GM19467 (cell line): Measurements from ENCODE around the gene CARF.

Experiments
- ATAC-seq: cut with Tn5 transposase; IDR thresholded peaks from one replicate; pipeline ENCODE4 v1.9.1; 2021; ENCODE audit warnings: mild to moderate bottlenecking, moderate library complexity; ENCODE audit not compliant: unreplicated experiment

Gene CARF

DNA sequence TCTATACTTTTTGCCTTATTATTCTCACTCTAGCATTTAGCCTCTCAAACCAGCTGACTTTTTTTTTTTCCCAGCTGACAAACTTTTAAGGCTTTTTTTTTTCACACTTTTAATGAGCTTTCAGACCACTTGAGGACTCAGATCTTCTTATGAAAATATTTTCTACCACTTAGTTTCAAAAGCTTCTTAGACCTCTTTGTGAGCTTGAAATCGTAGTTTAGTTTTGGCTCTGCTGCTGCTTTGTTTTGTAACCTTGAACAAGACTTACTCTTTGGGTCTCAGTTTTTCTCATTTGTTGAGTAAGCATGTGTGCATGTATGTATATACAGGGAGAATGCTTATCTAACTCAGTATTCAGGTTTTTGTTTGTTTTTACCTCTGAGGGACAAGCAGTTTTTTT lies 106.1 kb downstream of the CARF start:
- no peak for ATAC-seq

DNA sequence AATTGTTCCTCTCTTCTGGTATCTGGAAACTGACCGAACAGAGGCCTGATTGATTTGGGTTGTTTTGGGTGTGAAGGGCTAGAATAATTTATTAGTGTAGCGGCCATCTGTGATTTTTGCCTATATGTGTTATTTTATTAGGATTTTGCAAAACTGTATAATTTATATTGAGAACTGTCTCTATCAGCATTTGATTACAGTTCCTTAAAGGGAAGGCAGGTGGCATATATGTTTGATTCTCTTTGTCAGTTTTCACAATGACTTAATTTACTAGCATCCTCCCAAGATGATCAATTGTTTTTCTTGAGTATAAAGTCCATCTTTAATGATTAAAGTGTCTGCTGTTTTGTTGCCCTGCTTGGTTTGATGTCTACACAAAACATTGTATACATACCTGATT lies 107.1 kb downstream of the CARF start:
- no peak for ATAC-seq

DNA sequence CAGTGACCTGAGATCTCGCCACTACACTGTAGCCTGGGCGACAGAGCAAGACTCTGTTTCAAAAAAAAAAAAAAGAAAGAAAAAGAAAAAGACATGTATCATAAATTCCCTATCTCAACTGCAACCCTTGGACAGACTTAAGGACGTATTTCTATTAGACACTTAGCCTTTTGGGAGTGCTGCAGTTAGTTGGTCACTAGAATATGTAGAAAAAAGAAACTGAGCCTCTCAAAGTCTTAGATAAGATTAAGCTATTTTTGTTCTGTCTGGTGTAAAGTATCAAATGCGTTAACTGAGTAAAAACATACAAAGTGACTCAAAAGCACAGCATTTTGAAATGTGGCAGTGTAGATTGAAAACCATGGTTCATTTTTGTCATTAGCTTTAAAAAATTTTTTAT lies 109.9 kb downstream of the CARF start:
- ATAC-seq = no peak

DNA sequence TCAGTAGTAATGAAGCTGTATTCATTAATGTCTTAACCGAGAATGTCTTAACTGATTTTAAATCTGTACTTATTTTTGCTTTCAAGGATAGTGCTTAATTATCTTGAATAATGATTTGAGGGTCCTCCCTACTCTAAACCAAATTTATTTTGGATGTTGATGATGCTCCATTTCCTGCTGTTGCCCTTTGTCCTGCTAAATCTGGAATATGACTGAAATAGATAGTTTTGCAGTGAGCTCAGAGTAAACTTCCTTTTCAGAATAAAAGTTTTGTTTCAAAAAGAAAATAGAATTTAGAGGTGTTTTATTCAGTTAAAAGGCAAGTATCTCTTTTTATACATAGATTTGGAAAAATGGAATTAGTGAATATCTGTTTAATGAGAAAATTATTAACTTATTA lies 110.7 kb downstream of the CARF start:
- no peak for ATAC-seq

DNA sequence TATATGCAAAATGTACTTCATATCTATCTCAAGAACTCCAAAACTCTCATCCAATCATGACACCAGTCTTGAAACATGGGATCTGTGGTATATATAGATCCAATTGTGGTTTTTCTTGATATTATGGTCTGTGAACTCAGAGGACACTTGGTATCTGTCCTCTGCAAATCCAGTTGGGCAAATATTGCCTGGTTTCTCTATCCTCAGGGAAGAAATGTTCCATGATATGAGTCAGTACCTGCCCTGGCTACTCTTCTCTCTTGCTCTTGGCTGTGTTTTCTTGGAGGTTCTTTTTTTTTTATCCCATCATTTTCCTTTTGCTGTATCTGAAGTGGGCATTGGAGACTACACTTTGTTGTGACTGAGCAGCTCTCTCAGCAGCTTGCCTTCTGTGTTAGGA lies 113.5 kb downstream of the CARF start:
- no peak for ATAC-seq

DNA sequence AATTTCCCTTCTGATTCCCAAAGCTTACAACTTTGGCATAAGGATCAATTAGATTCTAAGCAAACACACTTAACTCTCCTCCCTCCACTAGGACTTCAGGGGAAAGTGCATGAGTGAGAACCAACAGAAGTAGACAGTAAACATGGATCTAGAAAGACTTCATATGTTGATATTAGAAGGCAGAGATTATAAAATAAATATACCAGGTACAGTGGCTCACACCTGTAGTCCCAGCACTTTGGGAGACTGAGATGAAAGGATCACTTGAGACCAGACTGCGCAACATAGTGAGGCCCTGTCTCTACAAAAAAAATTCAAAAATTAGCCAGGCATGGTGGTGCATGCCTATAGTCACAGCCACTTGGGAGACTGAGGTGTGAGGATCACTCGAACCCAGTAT lies 118.5 kb downstream of the CARF start:
- ATAC-seq = no peak

DNA sequence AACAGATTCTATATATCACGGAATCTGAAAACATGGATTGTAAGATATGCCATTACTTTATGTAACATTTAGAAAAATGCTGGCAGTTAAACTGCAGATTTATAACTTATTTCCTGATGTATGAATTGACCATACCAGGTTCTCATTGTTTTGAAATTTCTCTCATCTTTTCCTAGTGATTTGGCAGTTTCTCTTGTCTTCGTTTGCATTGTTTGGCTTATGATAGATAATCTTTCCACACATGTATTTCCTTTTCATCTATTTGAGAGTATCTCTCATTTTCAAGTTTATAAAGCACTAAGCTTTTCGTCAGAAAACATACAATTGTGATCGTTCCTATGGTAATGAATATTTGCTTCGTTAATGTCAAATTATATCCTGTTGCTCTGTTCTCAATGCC lies 118.9 kb downstream of the CARF start:
- ATAC-seq = no peak

DNA sequence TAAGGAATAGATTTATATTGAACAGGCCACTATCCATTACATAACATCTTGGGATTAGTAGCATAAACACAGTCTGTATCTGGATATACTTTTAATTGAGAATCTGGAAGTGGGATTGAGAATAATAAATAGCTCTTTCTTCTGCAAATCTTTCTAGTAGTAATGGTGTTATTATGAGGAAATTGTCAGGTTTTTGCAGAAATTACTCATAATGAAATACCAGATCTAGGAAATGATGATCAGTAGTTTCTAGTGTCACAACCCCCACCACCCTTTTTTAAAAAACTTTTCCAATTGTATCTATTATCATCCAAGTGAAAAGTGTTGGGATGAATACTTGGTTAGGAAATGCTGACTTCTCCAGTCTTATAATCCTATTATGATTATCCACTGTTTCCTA lies 121.3 kb downstream of the CARF start:
- no peak for ATAC-seq

DNA sequence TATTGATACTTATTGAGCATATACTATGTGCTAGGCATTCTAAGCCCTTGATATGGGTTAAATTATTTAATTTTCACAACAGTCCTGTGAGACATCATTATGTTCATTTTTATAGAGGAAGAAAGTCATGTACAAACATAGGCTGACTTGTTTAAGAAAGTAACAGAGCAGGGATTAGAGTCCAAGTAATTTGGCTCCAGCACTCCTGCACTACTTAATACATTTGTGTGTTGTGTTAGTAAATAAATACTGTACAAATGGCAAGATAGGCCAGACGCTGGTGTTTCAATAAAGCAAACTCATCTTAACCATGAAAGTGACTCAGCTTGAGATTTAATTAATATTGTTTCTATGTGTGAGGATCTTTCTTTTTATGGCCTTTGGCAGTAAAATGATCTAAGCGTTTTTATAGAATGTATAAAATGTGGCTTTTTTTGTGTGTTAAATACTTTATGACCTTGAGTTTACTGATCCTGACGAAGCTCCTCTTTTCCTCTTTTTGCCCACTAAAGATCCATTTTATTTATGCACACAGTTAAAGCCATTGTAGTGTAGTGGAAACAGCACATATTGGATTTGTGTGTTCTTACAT lies 123.9 kb downstream of the CARF start:
- no peak for ATAC-seq
